Measurements from ENCODE around the gene WDR70. TPM values are rescaled to one million over a fixed set of nuclear protein-coding genes. Genes with fewer than 3 reads are reported as not detected.
"Not testable (repeated sequence)": the region's sequence is repeated elsewhere in the genome, so short reads cannot be mapped to it uniquely, and the experiment has no call there.

The WDR70 gene
- total and polyA plus RNA-seq, 2 donors (not counting 1 experiment from before 2014, with no cell fraction given) = 31.4 to 34.0 TPM

- Histone ChIP-seq H3K9me3 (ENCODE audit: control insufficient read depth, insufficient read depth, low read depth, low read length) (no peaks in the 10 kb centered on the region), H3K36me3 (ENCODE audit: control insufficient read depth, insufficient read depth, low read length) (no peaks in the 10 kb centered on the region), H3K27me3 (ENCODE audit: control insufficient read depth, insufficient read depth, low read length) (no peaks in the 10 kb centered on the region), H3K9ac (ENCODE audit: insufficient read depth, low read length) (no peak overlapping the region), H3K4me1 (ENCODE audit: control insufficient read depth, extremely low read depth, insufficient read depth, low read length) (peaks cover 10% of the 10 kb centered on the region), H3K4me3 (replicated peaks in 1 of 4; ENCODE audit: control extremely low read depth in 1 of 4, insufficient read depth in 1 of 4, low read depth in 3 of 4, low read length in 4 of 4) (no peak overlapping the region), H2AFZ (ENCODE audit: low read length) (no peak overlapping the region), H4K20me1 (ENCODE audit: control insufficient read depth, extremely low read depth, insufficient read depth, low read length) (no peaks in the 10 kb centered on the region), H3K79me2 (ENCODE audit: control insufficient read depth, insufficient read depth, low read length) (no peaks in the 10 kb centered on the region), H3K27ac (ENCODE audit: insufficient read depth, low read length) (peak overlapping the region; percentile 69), H3K4me2 (ENCODE audit: extremely low read depth, insufficient read depth, low read length) (peak overlapping the region; percentile 56)
- peak; percentile 94 to 100 for DNase-seq (ENCODE audit: low read depth in 2 of 2)
- TF ChIP-seq CTCF (conservative IDR thresholded peaks at IDR 0.05 in 1 of 2, IDR thresholded peaks at IDR 0.05 in 1 of 2; ENCODE audit: low read depth in 1 of 2, low read length in 2 of 2) (no peak), EZH2 (IDR thresholded peaks at IDR 0.05; ENCODE audit: low read length, missing control alignments) (no peak)
These were observed 289.5 kb downstream of the WDR70 start for GRCh38 chr5:37668524-37669047.

- not testable (repeated sequence) for H3K4me2 ChIP-seq (ENCODE audit: extremely low read depth, insufficient read depth, low read length); H3K36me3 ChIP-seq (ENCODE audit: control insufficient read depth, insufficient read depth, low read length); H3K9me3 ChIP-seq (ENCODE audit: control insufficient read depth, insufficient read depth, low read depth, low read length); H2AFZ ChIP-seq (ENCODE audit: low read length); H3K27ac ChIP-seq (ENCODE audit: insufficient read depth, low read length); H3K9ac ChIP-seq (ENCODE audit: insufficient read depth, low read length); H3K4me3 ChIP-seq (replicated peaks in 1 of 4; ENCODE audit: control extremely low read depth in 1 of 4, insufficient read depth in 1 of 4, low read depth in 3 of 4, low read length in 4 of 4); H3K4me1 ChIP-seq (ENCODE audit: control insufficient read depth, extremely low read depth, insufficient read depth, low read length); H3K79me2 ChIP-seq (ENCODE audit: control insufficient read depth, insufficient read depth, low read length); H4K20me1 ChIP-seq (ENCODE audit: control insufficient read depth, extremely low read depth, insufficient read depth, low read length); H3K27me3 ChIP-seq (ENCODE audit: control insufficient read depth, insufficient read depth, low read length)
- DNase-seq (ENCODE audit: low read depth in 2 of 2) = peak in 1 of 2 donors; percentile 57
These were observed 293.0 kb downstream of the WDR70 start for GRCh38 chr5:37672118-37672588.

- H3K27me3 ChIP-seq (ENCODE audit: control insufficient read depth, insufficient read depth, low read length); H3K36me3 ChIP-seq (ENCODE audit: control insufficient read depth, insufficient read depth, low read length); H4K20me1 ChIP-seq (ENCODE audit: control insufficient read depth, extremely low read depth, insufficient read depth, low read length); H3K9me3 ChIP-seq (ENCODE audit: control insufficient read depth, insufficient read depth, low read depth, low read length); H3K4me3 ChIP-seq (replicated peaks in 1 of 4; ENCODE audit: control extremely low read depth in 1 of 4, insufficient read depth in 1 of 4, low read depth in 3 of 4, low read length in 4 of 4); H3K4me1 ChIP-seq (ENCODE audit: control insufficient read depth, extremely low read depth, insufficient read depth, low read length); H3K27ac ChIP-seq (ENCODE audit: insufficient read depth, low read length); DNase-seq (ENCODE audit: low read depth in 2 of 2); H3K9ac ChIP-seq (ENCODE audit: insufficient read depth, low read length); H2AFZ ChIP-seq (ENCODE audit: low read length); H3K4me2 ChIP-seq (ENCODE audit: extremely low read depth, insufficient read depth, low read length); H3K79me2 ChIP-seq (ENCODE audit: control insufficient read depth, insufficient read depth, low read length): not testable (repeated sequence)
These were observed 295.2 kb downstream of the WDR70 start for GRCh38 chr5:37674361-37674760.

- not testable (repeated sequence) for H3K4me2 ChIP-seq (ENCODE audit: extremely low read depth, insufficient read depth, low read length); H3K79me2 ChIP-seq (ENCODE audit: control insufficient read depth, insufficient read depth, low read length); H3K27me3 ChIP-seq (ENCODE audit: control insufficient read depth, insufficient read depth, low read length); H3K4me3 ChIP-seq (replicated peaks in 1 of 4; ENCODE audit: control extremely low read depth in 1 of 4, insufficient read depth in 1 of 4, low read depth in 3 of 4, low read length in 4 of 4); H3K36me3 ChIP-seq (ENCODE audit: control insufficient read depth, insufficient read depth, low read length); H3K27ac ChIP-seq (ENCODE audit: insufficient read depth, low read length); H3K9ac ChIP-seq (ENCODE audit: insufficient read depth, low read length); DNase-seq (ENCODE audit: low read depth in 2 of 2); H2AFZ ChIP-seq (ENCODE audit: low read length); H3K4me1 ChIP-seq (ENCODE audit: control insufficient read depth, extremely low read depth, insufficient read depth, low read length); H4K20me1 ChIP-seq (ENCODE audit: control insufficient read depth, extremely low read depth, insufficient read depth, low read length); H3K9me3 ChIP-seq (ENCODE audit: control insufficient read depth, insufficient read depth, low read depth, low read length)
These were observed 300.2 kb downstream of the WDR70 start for GRCh38 chr5:37679326-37679725.

- not testable (repeated sequence) for H3K9ac ChIP-seq (ENCODE audit: insufficient read depth, low read length); H3K27ac ChIP-seq (ENCODE audit: insufficient read depth, low read length); DNase-seq (ENCODE audit: low read depth in 2 of 2); H3K4me2 ChIP-seq (ENCODE audit: extremely low read depth, insufficient read depth, low read length); H3K79me2 ChIP-seq (ENCODE audit: control insufficient read depth, insufficient read depth, low read length); H4K20me1 ChIP-seq (ENCODE audit: control insufficient read depth, extremely low read depth, insufficient read depth, low read length); H3K4me1 ChIP-seq (ENCODE audit: control insufficient read depth, extremely low read depth, insufficient read depth, low read length); H2AFZ ChIP-seq (ENCODE audit: low read length); H3K9me3 ChIP-seq (ENCODE audit: control insufficient read depth, insufficient read depth, low read depth, low read length); H3K27me3 ChIP-seq (ENCODE audit: control insufficient read depth, insufficient read depth, low read length); H3K4me3 ChIP-seq (replicated peaks in 1 of 4; ENCODE audit: control extremely low read depth in 1 of 4, insufficient read depth in 1 of 4, low read depth in 3 of 4, low read length in 4 of 4); H3K36me3 ChIP-seq (ENCODE audit: control insufficient read depth, insufficient read depth, low read length)
These were observed 300.8 kb downstream of the WDR70 start for GRCh38 chr5:37679903-37680302.

All from fibroblast of lung (primary cell).